Right lobe of liver (tissue), 6 donors: Measurements from ENCODE around the gene TADA2A. TPM values are rescaled to one million over a fixed set of nuclear protein-coding genes. Genes with fewer than 3 reads are reported as not detected.

ENCODE experiments used
- ATAC-seq, 4 donors: fragments of 200-7000 bp; cut with Tn5 transposase; one replicate each; pipeline ENCODE4 v1.9.1; 2020; ENCODE audit warnings: mild to moderate bottlenecking in 4 of 4, moderate library complexity in 4 of 4
- DNase-seq, 3 donors: peaks; one replicate each; pipeline ENCODE4 v3.0.0-alpha.2; 2020
- H3K27ac ChIP-seq, 3 donors: fragments of 200-600 bp; one replicate each; pipeline ENCODE4 v1.8.0; 2022
- H3K27me3 ChIP-seq, 2 donors: fragments of 200-600 bp; one replicate each; pipeline ENCODE4 v1.8.0; 2022
- H3K36me3 ChIP-seq, 4 donors: fragments of 200-600 bp; sonication (generic) in 1 of 4; one replicate each; pipeline versions ENCODE4 v1.5.1 to v1.8.0; 2017 to 2022; ENCODE audit warnings: control low read depth in 1 of 4
- H3K4me1 ChIP-seq, 4 donors: fragments of 200-600 bp; sonication (generic) in 1 of 4; one replicate each; pipeline versions ENCODE4 v1.5.1 to v1.8.0; 2017 to 2022; ENCODE audit warnings: control low read depth in 1 of 4
- H3K4me3 ChIP-seq, 3 donors: fragments of 200-600 bp; one replicate each; pipeline ENCODE4 v1.8.0; 2022
- H3K9me3 ChIP-seq, 4 donors: fragments of 200-600 bp; sonication (generic) in 1 of 4; one replicate each; pipeline versions ENCODE4 v1.5.1 to v1.8.0; 2017 to 2022; ENCODE audit warnings: control low read depth in 1 of 4
- POLR2A ChIP-seq: fragments of 450-650 bp; IDR thresholded peaks from one replicate; pipeline ENCODE4 v1.6.1; 2017; ENCODE audit warnings: antibody characterized with exemption, mild to moderate bottlenecking
- WGBS: methylation state at CpG from one replicate; pipeline ENCODE4 v1.1.6; 2018; ENCODE audit warnings: low coverage, low lambda C conversion rate; ENCODE audit not compliant: insufficient coverage; ENCODE audit errors: missing lambda C conversion rate; 5-methylcytosine and 5-hydroxymethylcytosine counted together
- intact Hi-C, 2 donors: fragments of 100-400 bp; cut with DNase I; formaldehyde crosslinking; loops; one replicate each; pipeline versions ENCODE4 v1.11.2 to v1.14.1; 2022
- total RNA-seq, 6 experiments: library from RNA; depleted of rRNA in 2 of 6; stranded (reverse); fragments of >200 nt in 2 of 6; fragmentation: NEBNext Ultra II Directional in 3 of 6; extraction: Animal tissue kit (Norgen Biotek cat#: 25700) in 3 of 6; gene quantifications; one replicate each; pipeline versions ENCODE4 v1.1.0 to v1.2.4, GENCODE V29; 2016 to 2023
- TF ChIP-seq, protein P1 (sequence below), 4 donors: fragments of 200-600 bp in 3 of 4; fragments of 450-650 bp in 1 of 4; IDR thresholded peaks; one replicate each; pipeline versions ENCODE4 v1.5.1 to v1.8.0; 2016 to 2022; ENCODE audit warnings: antibody characterized with exemption in 4 of 4, mild to moderate bottlenecking in 2 of 4
- donor health status: DM: no; HTN: yes; CAD: no.
- donor health status: DM: no; HTN: no; CAD: no.
- donor health status: DM: no; HTN: no; CAD: no.
- donor health status: DM: no; HTN: yes; CAD: no.
- donor health status: DM: no; HTN: yes; CAD: no.

TADA2A gene
- total RNA-seq, 6 experiments from 2014 or later: 5.2 to 9.6 (median 7.4) TPM

DNA sequence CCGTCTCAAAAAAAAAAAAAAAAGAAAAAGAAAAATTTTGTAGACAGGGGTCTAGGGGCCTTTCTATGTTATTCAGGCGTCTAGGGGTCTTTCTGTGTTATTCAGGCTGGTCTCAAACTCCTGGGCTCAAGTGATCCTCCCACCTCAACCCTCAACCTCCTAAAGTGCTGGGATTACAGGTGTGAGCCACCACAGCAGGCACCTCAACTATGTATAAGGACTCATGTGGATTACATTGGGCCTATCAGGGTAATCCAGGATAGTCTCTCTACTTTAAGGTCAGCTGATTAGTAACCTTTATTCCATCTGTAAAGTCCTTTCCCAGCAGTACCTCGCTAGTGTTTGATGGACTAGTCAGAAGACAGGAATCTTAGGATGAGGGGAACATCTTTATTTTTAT, 22.4 kb downstream of the TADA2A start:
- H3K36me3 ChIP-seq: peaks cover 0 to 43% (median 25%) of the 10 kb centered on the region in 4 donors
- no peak overlapping the region for H3K27ac ChIP-seq
- no peaks in the 10 kb centered on the region for H3K4me1 ChIP-seq
- H3K27me3 ChIP-seq: no peaks in the 10 kb centered on the region
- no peaks in the 10 kb centered on the region for H3K9me3 ChIP-seq
- intact Hi-C loops: no loop called here
- 100% methylated on average over 3 of the region's 3 CpGs for WGBS
- DNase-seq (no peak), ATAC-seq (no peak)
- no peak overlapping the region for H3K4me3 ChIP-seq
- no peak for TF ChIP-seq POLR2A
- TF ChIP-seq, protein P1, sequence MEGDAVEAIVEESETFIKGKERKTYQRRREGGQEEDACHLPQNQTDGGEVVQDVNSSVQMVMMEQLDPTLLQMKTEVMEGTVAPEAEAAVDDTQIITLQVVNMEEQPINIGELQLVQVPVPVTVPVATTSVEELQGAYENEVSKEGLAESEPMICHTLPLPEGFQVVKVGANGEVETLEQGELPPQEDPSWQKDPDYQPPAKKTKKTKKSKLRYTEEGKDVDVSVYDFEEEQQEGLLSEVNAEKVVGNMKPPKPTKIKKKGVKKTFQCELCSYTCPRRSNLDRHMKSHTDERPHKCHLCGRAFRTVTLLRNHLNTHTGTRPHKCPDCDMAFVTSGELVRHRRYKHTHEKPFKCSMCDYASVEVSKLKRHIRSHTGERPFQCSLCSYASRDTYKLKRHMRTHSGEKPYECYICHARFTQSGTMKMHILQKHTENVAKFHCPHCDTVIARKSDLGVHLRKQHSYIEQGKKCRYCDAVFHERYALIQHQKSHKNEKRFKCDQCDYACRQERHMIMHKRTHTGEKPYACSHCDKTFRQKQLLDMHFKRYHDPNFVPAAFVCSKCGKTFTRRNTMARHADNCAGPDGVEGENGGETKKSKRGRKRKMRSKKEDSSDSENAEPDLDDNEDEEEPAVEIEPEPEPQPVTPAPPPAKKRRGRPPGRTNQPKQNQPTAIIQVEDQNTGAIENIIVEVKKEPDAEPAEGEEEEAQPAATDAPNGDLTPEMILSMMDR (IDR thresholded peaks at IDR 0.05): no peak

DNA sequence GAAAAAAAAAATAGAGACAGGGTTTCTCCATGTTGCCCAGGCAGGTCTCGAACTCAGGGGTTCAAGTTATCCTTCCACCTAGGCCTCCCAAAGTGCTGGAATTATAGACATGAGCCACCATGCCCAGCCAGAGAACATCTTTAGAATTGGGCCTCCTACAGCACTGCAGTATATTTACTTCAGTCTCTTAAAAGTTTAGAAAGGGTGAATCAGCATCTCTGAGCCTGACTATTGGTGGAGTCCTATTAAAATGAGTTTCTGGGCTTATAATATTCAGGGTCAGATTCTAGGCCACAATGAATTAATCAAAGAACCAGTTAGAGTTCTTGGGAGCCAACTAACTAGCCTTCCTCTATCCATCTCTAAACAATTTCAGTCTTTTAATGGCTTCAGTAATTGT, 22.8 kb downstream of the TADA2A start:
- H3K4me1 ChIP-seq: no peaks in the 10 kb centered on the region
- ATAC-seq (no peak), DNase-seq (no peak)
- intact Hi-C loops: no loop called here
- H3K36me3 ChIP-seq: peaks cover 0 to 43% (median 24%) of the 10 kb centered on the region in 4 donors
- TF ChIP-seq, protein P1 (IDR thresholded peaks at IDR 0.05): no peak
- 88% methylated on average over 1 of the region's 1 CpG for WGBS
- H3K27me3 ChIP-seq: no peaks in the 10 kb centered on the region
- no peaks in the 10 kb centered on the region for H3K9me3 ChIP-seq
- no peak overlapping the region for H3K4me3 ChIP-seq
- H3K27ac ChIP-seq: no peak overlapping the region

DNA sequence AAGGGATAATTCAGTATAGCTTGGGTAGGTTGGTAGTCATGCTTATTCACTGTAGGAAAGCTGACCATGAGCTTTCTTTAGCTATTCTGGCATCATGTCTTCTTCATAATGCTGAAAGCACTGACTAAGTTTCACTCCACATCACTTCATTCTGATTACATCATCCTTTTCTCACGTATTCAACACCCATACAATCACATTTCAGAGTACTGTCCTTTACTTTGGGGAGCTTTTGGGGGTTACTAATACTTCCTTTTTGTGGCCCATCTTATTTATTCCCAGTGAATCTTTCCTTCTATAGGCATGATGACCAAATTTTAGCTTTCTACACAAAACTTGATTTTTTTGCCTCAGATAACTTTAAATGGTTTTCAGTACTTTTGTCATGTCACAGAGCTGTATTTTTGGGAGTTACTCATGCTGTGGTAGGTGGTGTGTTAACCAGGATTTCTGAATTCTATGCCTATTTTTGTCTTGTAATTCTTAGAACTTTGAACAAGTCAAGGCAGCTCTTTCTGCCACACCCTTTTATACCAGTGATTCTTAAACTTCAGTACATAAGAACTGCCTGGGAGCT, 23.5 kb downstream of the TADA2A start:
- Histone ChIP-seq H3K27me3 (no peaks in the 10 kb centered on the region), H3K4me3 (no peak overlapping the region), H3K36me3 (peaks cover 0 to 36% (median 21%) of the 10 kb centered on the region in 4 donors), H3K9me3 (no peaks in the 10 kb centered on the region), H3K4me1 (no peaks in the 10 kb centered on the region), H3K27ac (no peak overlapping the region)
- 45% methylated on average over 1 of the region's 1 CpG for WGBS
- DNase-seq (no peak), ATAC-seq (no peak)
- intact Hi-C loops: no loop called here
- TF ChIP-seq, protein P1 (IDR thresholded peaks at IDR 0.05): no peak
- TF ChIP-seq POLR2A: no peak

DNA sequence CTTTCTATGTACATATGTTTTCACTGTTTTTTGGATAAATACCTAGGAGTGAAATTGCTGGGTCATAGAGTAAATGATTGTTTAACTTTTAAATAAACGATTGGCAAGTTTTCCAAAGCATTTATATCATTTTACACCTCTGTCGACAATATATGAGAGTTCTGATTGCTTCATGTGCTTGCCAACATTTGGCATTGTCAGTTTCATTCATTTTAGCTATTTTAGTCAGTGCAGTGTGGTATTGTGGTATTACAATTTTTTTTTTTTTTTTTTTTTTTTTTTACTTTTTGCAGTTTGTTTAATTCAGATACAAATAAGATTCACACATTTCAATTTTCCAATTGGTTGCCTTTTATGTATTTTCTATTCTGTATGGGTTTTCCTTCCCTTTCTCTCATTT, 26.0 kb downstream of the TADA2A start:
- Histone ChIP-seq H3K36me3 (peaks cover 0 to 15% (median 6%) of the 10 kb centered on the region in 4 donors), H3K4me3 (no peak overlapping the region)

More for the DNA sequence above, 26.0 kb downstream of the TADA2A start:
- no peak for ATAC-seq
- TF ChIP-seq, protein P1 (IDR thresholded peaks at IDR 0.05): no peak
- no peak for TF ChIP-seq POLR2A
- Histone ChIP-seq H3K27me3 (no peaks in the 10 kb centered on the region), H3K4me1 (no peaks in the 10 kb centered on the region), H3K27ac (no peak overlapping the region), H3K9me3 (no peaks in the 10 kb centered on the region)
- intact Hi-C loops: no loop called here
- WGBS: 94% methylated on average over 2 of the region's 2 CpGs
- no peak for DNase-seq
